GOT3 (cell line): Measurements from ENCODE around the gene L1TD1.
"Not testable (repeated sequence)": the region's sequence is repeated elsewhere in the genome, so short reads cannot be mapped to it uniquely, and the experiment has no call there.

Experiments
- DNase-seq: peaks from one replicate; lab custom pipeline; 2025; ENCODE audit warnings: mixed read lengths; lab: John Stamatoyannopoulos, UW

The L1TD1 gene

GRCh38 chr1:62198069-62198780 is 3.6 kb downstream of the L1TD1 start:
- no peak for DNase-seq

GRCh38 chr1:62198781-62199125 is 4.1 kb downstream of the L1TD1 start:
- DNase-seq: no peak

GRCh38 chr1:62207187-62207586 is 12.5 kb downstream of the L1TD1 start:
- DNase-seq: no peak

- no peak for DNase-seq
Observed at GRCh38 chr1:62208087-62208486, 13.4 kb downstream of the L1TD1 start.

GRCh38 chr1:62208970-62209369 is 14.3 kb downstream of the L1TD1 start:
- DNase-seq: no peak

- DNase-seq: no peak
Observed at GRCh38 chr1:62209931-62210595, 15.4 kb downstream of the L1TD1 start.

GRCh38 chr1:62210960-62211359 is 16.3 kb downstream of the L1TD1 start:
- no peak for DNase-seq

- no peak for DNase-seq
Observed at GRCh38 chr1:62212411-62212810, 17.8 kb downstream of the L1TD1 start.

- DNase-seq: no peak
Observed at GRCh38 chr1:62213075-62213914, 18.6 kb downstream of the L1TD1 start.

GRCh38 chr1:62218604-62219003 is 24.0 kb downstream of the L1TD1 start:
- no peak for DNase-seq

- not testable (repeated sequence) for DNase-seq
Observed at GRCh38 chr1:62220456-62220855, 25.8 kb downstream of the L1TD1 start.

GRCh38 chr1:62221171-62221570 is 26.5 kb downstream of the L1TD1 start:
- no peak for DNase-seq

- DNase-seq: no peak
Observed at GRCh38 chr1:62222321-62222720, 27.7 kb downstream of the L1TD1 start.

GRCh38 chr1:62224182-62224581 is 29.5 kb downstream of the L1TD1 start:
- DNase-seq: no peak

GRCh38 chr1:62227496-62227895 is 32.8 kb downstream of the L1TD1 start:
- no peak for DNase-seq

GRCh38 chr1:62228136-62228882 is 33.7 kb downstream of the L1TD1 start:
- no peak for DNase-seq

- no peak for DNase-seq
Observed at GRCh38 chr1:62228883-62229187, 34.2 kb downstream of the L1TD1 start.

GRCh38 chr1:62229468-62229867 is 34.8 kb downstream of the L1TD1 start:
- DNase-seq: no peak

GRCh38 chr1:62229932-62230331 is 35.3 kb downstream of the L1TD1 start:
- DNase-seq: no peak

GRCh38 chr1:62230718-62231117 is 36.1 kb downstream of the L1TD1 start:
- DNase-seq: no peak

- DNase-seq: no peak
Observed at GRCh38 chr1:62232871-62233278, 38.2 kb downstream of the L1TD1 start.

- DNase-seq: no peak
Observed at GRCh38 chr1:62233926-62234450, 39.3 kb downstream of the L1TD1 start.
